HT1080 (cell line): ENCODE measurements around the gene FARP1. TPM values are rescaled to one million over a fixed set of nuclear protein-coding genes. Genes with fewer than 3 reads are reported as not detected.

ENCODE experiments used
- DNase-seq: peaks from one replicate; pipeline ENCODE4 v3.0.0-alpha.2; 2015; ENCODE audit warnings: low read depth
- total RNA-seq: library from RNA; depleted of rRNA; stranded (reverse); fragments of >200 nt; shearing (Covaris generic); gene quantifications from 2 replicates; pipeline ENCODE4 v1.2.3, GENCODE V29; 2014

The FARP1 gene
- total RNA-seq, 1 experiment from 2014 or later = 17.7 TPM

- DNase-seq = no peak
These were observed 55.8 kb downstream of the FARP1 start for GRCh38 chr13:98198683-98199082.

- DNase-seq = no peak
These were observed 56.6 kb downstream of the FARP1 start for GRCh38 chr13:98199480-98199879.

GRCh38 chr13:98200211-98200878, 57.5 kb downstream of the FARP1 start:
- DNase-seq = no peak

- DNase-seq = no peak
These were observed 58.3 kb downstream of the FARP1 start for GRCh38 chr13:98201189-98201588.

- DNase-seq = no peak
These were observed 59.1 kb downstream of the FARP1 start for GRCh38 chr13:98201984-98202383.

GRCh38 chr13:98203646-98204326, 60.9 kb downstream of the FARP1 start:
- DNase-seq = no peak

GRCh38 chr13:98204546-98204945, 61.7 kb downstream of the FARP1 start:
- DNase-seq = no peak

- peak; percentile 15 for DNase-seq
These were observed 64.1 kb downstream of the FARP1 start for GRCh38 chr13:98206946-98207345.

- DNase-seq = peak; percentile 11
These were observed 64.5 kb downstream of the FARP1 start for GRCh38 chr13:98207416-98207815.

- no peak for DNase-seq
These were observed 65.7 kb downstream of the FARP1 start for GRCh38 chr13:98208606-98209005.

- DNase-seq = no peak
These were observed 69.9 kb downstream of the FARP1 start for GRCh38 chr13:98212763-98213162.

- no peak for DNase-seq
These were observed 70.5 kb downstream of the FARP1 start for GRCh38 chr13:98213354-98213753.

GRCh38 chr13:98214008-98214643, 71.2 kb downstream of the FARP1 start:
- no peak for DNase-seq

GRCh38 chr13:98214707-98215106, 71.8 kb downstream of the FARP1 start:
- no peak for DNase-seq

GRCh38 chr13:98215508-98215907, 72.6 kb downstream of the FARP1 start:
- DNase-seq = no peak

GRCh38 chr13:98216135-98216565, 73.3 kb downstream of the FARP1 start:
- DNase-seq = peak; percentile 86

- no peak for DNase-seq
These were observed 73.9 kb downstream of the FARP1 start for GRCh38 chr13:98216711-98217285.

- no peak for DNase-seq
These were observed 74.7 kb downstream of the FARP1 start for GRCh38 chr13:98217597-98217996.

- DNase-seq = no peak
These were observed 76.8 kb downstream of the FARP1 start for GRCh38 chr13:98219685-98220084.

GRCh38 chr13:98220271-98220791, 77.4 kb downstream of the FARP1 start:
- no peak for DNase-seq

GRCh38 chr13:98221234-98221633, 78.3 kb downstream of the FARP1 start:
- DNase-seq = no peak

- DNase-seq = peak; percentile 55
These were observed 79.2 kb downstream of the FARP1 start for GRCh38 chr13:98222081-98222554.
